Thyroid gland (tissue), 4 donors: ENCODE data around the gene PASK. TPM values are rescaled to one million over a fixed set of nuclear protein-coding genes. Genes with fewer than 3 reads are reported as not detected.

ENCODE experiments used
- DNase-seq, 2 donors: peaks; one replicate each; pipeline ENCODE4 v3.0.0-alpha.2; 2019
- H3K27ac ChIP-seq, 3 donors: fragments of 200-600 bp; sonication (generic); 1 replicate in 2 of 3; 2 replicates in 1 of 3; pipeline ENCODE4 v1.5.1; 2016 to 2019; ENCODE audit warnings: mild to moderate bottlenecking in 1 of 3, moderate library complexity in 1 of 3
- H3K27me3 ChIP-seq: fragments of 200-600 bp; sonication (generic); one replicate; pipeline ENCODE4 v1.5.1; 2019
- H3K36me3 ChIP-seq, 2 donors: fragments of 200-600 bp; sonication (generic); one replicate each; pipeline ENCODE4 v1.5.1; 2016 to 2019
- H3K4me1 ChIP-seq, 2 donors: fragments of 200-600 bp; sonication (generic); one replicate each; pipeline ENCODE4 v1.5.1; 2017 to 2019
- H3K4me3 ChIP-seq, 3 donors: fragments of 200-600 bp; sonication (generic); replicated peaks in 1 of 3; 1 replicate in 2 of 3; 2 replicates in 1 of 3; pipeline ENCODE4 v1.5.1; 2016; ENCODE audit warnings: mild to moderate bottlenecking in 1 of 3
- H3K9me3 ChIP-seq: fragments of 200-600 bp; sonication (generic); one replicate; pipeline ENCODE4 v1.5.1; 2017
- CTCF ChIP-seq, 6 experiments: fragments of 200-600 bp in 3 of 6; fragments of 450-650 bp in 3 of 6; sonication (generic) in 3 of 6; IDR thresholded peaks; one replicate each; pipeline ENCODE4 v1.5.1; 2016 to 2019; ENCODE audit warnings: antibody characterized with exemption in 6 of 6, mild to moderate bottlenecking in 2 of 6, inconsistent platforms in 1 of 6, moderate library complexity in 1 of 6
- POLR2A ChIP-seq, 2 donors: fragments of 450-650 bp; IDR thresholded peaks; one replicate each; pipeline ENCODE4 v1.6.1; 2017; ENCODE audit warnings: antibody characterized with exemption in 2 of 2, mild to moderate bottlenecking in 2 of 2, moderate library complexity in 1 of 2
- WGBS, 2 donors: methylation state at CpG; one replicate each; pipeline ENCODE4 v1.1.5; 2017; 5-methylcytosine and 5-hydroxymethylcytosine counted together
- intact Hi-C: fragments of 100-400 bp; cut with DNase I; formaldehyde crosslinking; loops from one replicate; pipeline ENCODE4 v1.15.1; 2023
- total RNA-seq, 4 donors: library from RNA; depleted of rRNA; stranded (reverse); fragments of >200 nt; gene quantifications; one replicate each; pipeline ENCODE4 v1.2.3, GENCODE V29; 2016

Gene PASK
- total RNA-seq, 4 donors from 2014 or later: 7.0 to 29.4 (median 20.8) TPM

GRCh38 chr2:241133436-241133820, 15.8 kb downstream of the PASK start:
- H3K27me3 ChIP-seq: no peaks in the 10 kb centered on the region
- peaks cover 0 to 3% of the 10 kb centered on the region in 2 donors for H3K36me3 ChIP-seq
- WGBS, 2 donors: 94 to 100% methylated on average over 7 to 9 of the region's 10 CpGs
- no peaks in the 10 kb centered on the region for H3K4me1 ChIP-seq
- H3K27ac ChIP-seq: no peak overlapping the region
- intact Hi-C loops: no loop called here
- DNase-seq: no peak
- no peak overlapping the region for H3K4me3 ChIP-seq
- TF ChIP-seq POLR2A (IDR thresholded peaks at IDR 0.05): no peak
- no peak for TF ChIP-seq CTCF (IDR thresholded peaks at IDR 0.05)
- no peaks in the 10 kb centered on the region for H3K9me3 ChIP-seq

- intact Hi-C loops: no loop called here
- no peaks in the 10 kb centered on the region for H3K9me3 ChIP-seq
These were observed 16.5 kb downstream of the PASK start for GRCh38 chr2:241132538-241133435.

GRCh38 chr2:241131531-241131930, 17.7 kb downstream of the PASK start:
- 96 to 98% methylated on average over 7 of the region's 7 CpGs for WGBS, 2 donors

More at GRCh38 chr2:241132538-241133435, 16.5 kb downstream of the PASK start:
- 90 to 93% methylated on average over 14 of the region's 14 CpGs for WGBS, 2 donors
- no peak for DNase-seq
- Histone ChIP-seq H3K4me3 (no peak overlapping the region), H3K36me3 (peaks cover 0 to 3% of the 10 kb centered on the region in 2 donors), H3K4me1 (no peaks in the 10 kb centered on the region), H3K27me3 (no peaks in the 10 kb centered on the region), H3K27ac (no peak overlapping the region)
- TF ChIP-seq POLR2A (IDR thresholded peaks at IDR 0.05): no peak
- TF ChIP-seq CTCF (IDR thresholded peaks at IDR 0.05): no peak

GRCh38 chr2:241130316-241130715, 19.0 kb downstream of the PASK start:
- no peak overlapping the region for H3K4me3 ChIP-seq
- whole genome bisulfite sequencing, 2 donors: 91 to 96% methylated on average over 12 to 16 of the region's 16 CpGs
- no peaks in the 10 kb centered on the region for H3K27me3 ChIP-seq
- TF ChIP-seq CTCF (IDR thresholded peaks at IDR 0.05) (no peak), POLR2A (IDR thresholded peaks at IDR 0.05) (no peak)
- H3K36me3 ChIP-seq: no peaks in the 10 kb centered on the region
- H3K4me1 ChIP-seq: no peaks in the 10 kb centered on the region
- intact Hi-C loops: no loop called here
- DNase-seq: no peak
- H3K9me3 ChIP-seq: no peaks in the 10 kb centered on the region
- H3K27ac ChIP-seq: no peak overlapping the region

More at GRCh38 chr2:241131531-241131930, 17.7 kb downstream of the PASK start:
- intact Hi-C loops: no loop called here
- H3K4me1 ChIP-seq: no peaks in the 10 kb centered on the region
- H3K4me3 ChIP-seq: no peak overlapping the region
- H3K9me3 ChIP-seq: no peaks in the 10 kb centered on the region
- DNase-seq: no peak
- no peaks in the 10 kb centered on the region for H3K36me3 ChIP-seq
- TF ChIP-seq POLR2A (IDR thresholded peaks at IDR 0.05) (no peak), CTCF (IDR thresholded peaks at IDR 0.05) (no peak)
- no peaks in the 10 kb centered on the region for H3K27me3 ChIP-seq
- no peak overlapping the region for H3K27ac ChIP-seq
